CD4-positive, alpha-beta T cell treated with Interleukin-2 at 100 ng/mL for 4 hours (primary cell): ENCODE measurements around the gene MPV17.
"Not testable (repeated sequence)": the region's sequence is repeated elsewhere in the genome, so short reads cannot be mapped to it uniquely, and the experiment has no call there.

Experiments used
- DNase-seq: peaks from one replicate; pipeline ENCODE4 v3.0.0-alpha.2; 2020; ENCODE audit warnings: low spot score

MPV17 gene

DNA sequence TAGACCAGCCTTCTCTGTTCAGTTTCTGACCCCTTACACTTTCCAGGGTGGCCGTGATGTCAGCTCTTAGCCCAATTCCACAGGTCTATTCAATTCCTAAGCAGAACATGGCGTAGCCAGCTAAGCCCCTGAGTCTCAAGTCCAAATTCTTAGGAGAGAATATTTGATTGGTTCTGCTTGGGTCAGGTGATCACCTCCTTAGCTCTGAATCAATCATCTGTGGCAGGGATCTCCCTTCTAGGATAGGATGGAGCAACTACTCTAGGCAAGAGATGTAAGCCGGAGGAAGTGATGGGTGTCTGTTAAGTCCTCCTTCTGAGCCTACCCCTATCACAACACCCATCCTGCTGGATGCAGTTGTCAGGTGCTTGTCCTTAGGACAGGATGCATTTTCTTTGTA lies 25.7 kb downstream of the MPV17 start:
- no peak for DNase-seq

GRCh38 chr2:27296481-27296880 lies 26.4 kb downstream of the MPV17 start:
- no peak for DNase-seq

DNA sequence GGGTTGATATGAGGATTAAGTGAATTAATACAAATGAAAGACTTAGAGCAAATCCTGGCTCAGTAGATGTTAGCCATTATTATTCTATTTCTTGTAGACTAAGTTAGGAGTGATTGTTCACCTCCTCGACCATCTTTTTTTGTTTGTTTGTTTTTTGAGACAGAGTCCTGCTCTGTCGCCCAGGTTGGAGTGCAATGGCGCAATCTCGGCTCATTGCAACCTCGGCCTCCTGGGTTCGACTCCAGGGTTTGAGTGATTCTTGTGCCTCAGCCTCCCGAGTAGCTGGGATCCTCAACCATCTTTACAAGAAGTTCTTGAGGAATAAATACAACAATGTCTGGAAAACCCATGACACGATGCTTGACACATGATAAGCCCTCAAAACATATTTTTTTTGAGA lies 28.0 kb downstream of the MPV17 start:
- no peak for DNase-seq

GRCh38 chr2:27291865-27292264 lies 31.0 kb downstream of the MPV17 start:
- DNase-seq: no peak

DNA sequence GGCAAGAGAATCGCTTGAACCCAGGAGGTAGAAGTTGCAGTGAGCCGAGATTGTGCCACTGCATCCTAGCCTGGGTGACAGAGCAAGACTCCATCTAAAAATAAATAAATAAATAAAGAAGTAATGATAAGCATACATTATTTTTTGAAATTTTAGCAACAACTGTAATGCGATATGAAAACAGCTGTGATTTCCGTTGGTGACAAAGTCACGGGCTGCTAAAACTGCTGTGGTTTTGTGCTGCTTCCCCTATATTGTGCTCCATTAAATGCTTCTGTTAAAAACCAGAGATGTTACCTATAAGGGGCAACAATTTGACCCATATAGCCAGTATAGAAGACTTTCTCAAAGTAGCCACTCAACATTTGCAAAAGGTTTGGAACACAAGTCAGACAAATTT lies 32.3 kb downstream of the MPV17 start:
- DNase-seq: no peak

- DNase-seq: no peak
Observed at GRCh38 chr2:27288610-27289009, 34.3 kb downstream of the MPV17 start.

GRCh38 chr2:27285481-27285880 lies 37.4 kb downstream of the MPV17 start:
- no peak for DNase-seq

DNA sequence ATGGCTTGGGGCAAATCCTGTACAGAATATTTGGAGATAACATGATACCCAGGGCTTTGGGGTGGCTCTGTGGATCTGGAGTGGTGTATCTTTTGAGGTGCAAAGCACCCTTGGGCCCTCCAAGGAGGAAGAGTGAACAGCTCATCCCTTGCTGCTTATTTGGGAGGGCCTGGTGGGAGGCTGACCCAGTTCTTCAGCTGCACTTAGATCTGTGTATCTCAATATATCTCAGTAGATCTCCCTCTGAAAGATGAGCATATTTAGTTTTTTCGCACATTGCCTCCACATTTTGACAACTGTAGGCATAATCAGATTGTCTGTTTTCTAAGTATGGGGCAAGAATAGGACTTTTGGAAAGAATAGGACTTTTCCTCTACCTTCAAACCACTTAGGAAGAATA lies 37.9 kb downstream of the MPV17 start:
- DNase-seq: no peak

- DNase-seq: no peak
Observed at GRCh38 chr2:27282892-27283291, 40.0 kb downstream of the MPV17 start.

DNA sequence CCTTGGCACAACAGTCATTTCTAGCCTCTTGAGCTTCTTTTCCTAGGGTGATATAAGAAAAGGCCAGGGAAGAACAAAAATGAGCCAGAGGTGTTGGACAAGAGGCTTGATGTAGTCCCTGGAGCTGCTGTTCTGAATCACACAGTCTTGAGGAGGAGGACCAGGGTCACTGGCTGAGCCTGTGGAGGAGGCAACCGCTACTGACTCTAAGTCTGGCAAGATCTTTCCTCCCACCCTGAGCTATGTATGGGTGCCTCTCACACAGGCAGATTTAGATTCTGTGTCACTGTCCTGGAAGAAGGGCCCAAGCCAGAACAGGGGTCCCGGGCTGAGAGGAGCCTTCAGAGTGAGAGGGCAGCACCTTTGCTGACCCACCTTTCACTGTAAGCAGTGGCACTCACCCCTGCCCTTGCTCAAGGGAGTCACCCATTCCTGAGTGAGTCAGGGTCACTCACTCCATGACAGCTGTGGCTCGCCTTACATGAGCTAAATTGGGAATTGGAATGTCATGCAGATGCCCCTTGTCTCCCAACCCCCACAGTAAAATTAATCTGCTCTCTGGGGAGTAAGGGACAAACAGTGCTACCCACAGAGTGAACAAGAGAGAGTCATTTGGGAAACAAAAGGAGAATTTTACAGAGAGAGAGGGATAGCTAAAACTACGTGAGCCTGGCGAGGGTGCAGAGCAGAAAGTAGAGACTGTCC lies 40.9 kb downstream of the MPV17 start, which contains the start of gene TRIM54:
Gene TRIM54 (plus strand): TSS at position 575 of the 705 bp plus-strand sequence. CDS start 303 bp downstream, outside the sequence.
- no peak for DNase-seq

- no peak for DNase-seq
Observed at GRCh38 chr2:27281442-27281841, 41.5 kb downstream of the MPV17 start.

DNA sequence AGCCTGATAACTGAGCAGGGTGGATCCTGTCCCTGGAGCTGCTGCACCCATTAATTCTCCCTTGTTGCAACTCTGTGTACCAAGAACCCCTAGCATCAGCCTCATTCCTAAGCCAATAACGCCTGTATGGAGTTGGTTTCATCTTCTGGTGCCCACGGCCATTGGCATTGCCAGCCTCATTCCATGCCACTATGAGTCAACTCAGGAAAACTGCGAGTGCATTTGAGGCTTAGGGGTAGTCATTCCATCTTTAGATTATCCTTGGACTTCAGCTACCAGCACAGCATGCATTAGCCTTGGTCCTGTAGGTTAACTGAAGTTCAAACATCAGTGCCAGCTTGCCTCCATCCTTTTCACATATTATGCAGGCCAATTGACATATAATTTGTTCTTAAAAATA lies 42.1 kb downstream of the MPV17 start:
- DNase-seq: no peak

- no peak for DNase-seq
Observed at GRCh38 chr2:27278010-27278409, 44.9 kb downstream of the MPV17 start.

GRCh38 chr2:27275211-27276150 lies 47.4 kb downstream of the MPV17 start, which contains the start of gene DNAJC5G:
DNAJC5G (plus strand) TSS chr2:27275433; CDS start chr2:27276729, 1,296 bp downstream.
- DNase-seq: no peak

- not testable (repeated sequence) for DNase-seq
Observed at GRCh38 chr2:27272537-27273522, 50.1 kb downstream of the MPV17 start.

- DNase-seq: no peak
Observed at GRCh38 chr2:27271631-27272340, 51.1 kb downstream of the MPV17 start.

- no peak for DNase-seq
Observed at GRCh38 chr2:27270670-27271069, 52.2 kb downstream of the MPV17 start.

DNA sequence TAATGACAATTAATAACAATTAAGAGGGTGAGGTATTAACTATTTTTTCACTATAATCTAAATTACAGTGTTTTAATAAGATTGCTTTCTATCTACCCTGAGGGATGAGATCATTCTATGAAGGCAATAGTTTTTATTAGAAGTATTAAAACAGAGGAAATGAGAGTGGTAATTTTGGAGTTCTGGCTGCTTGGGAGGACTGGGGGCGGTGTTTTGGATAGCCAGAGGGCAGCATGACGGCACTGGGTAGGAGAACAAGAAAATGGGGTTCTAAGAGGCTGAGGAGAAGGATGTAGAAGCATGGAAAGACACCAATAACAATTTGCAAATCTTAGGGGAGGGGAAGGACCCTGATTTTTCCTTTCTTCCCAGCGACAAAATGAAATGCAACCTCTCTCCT lies 52.8 kb downstream of the MPV17 start:
- no peak for DNase-seq

GRCh38 chr2:27268296-27268695 lies 54.6 kb downstream of the MPV17 start:
- not testable (repeated sequence) for DNase-seq

DNA sequence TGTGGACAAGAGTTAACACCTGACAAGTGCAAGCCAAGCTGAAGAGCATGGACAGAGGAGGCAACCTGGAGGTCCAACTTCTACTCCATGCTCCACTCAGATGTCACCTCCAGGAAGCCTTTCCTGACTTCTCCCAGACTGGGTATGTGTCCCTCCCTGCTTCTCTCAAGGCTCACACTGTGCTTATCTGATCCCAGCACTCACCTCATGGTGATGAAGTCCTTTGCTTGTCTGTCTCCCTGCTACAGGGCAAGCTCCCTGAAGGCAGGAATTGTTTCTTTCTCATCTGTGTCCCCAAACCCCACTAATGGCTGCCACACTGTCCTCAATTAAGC lies 57.4 kb downstream of the MPV17 start:
- DNase-seq: no peak
